AG09319 (cell line): ENCODE data around the gene NADK2.

Source experiments
- DNase-seq: peaks from one replicate; pipeline ENCODE4 v3.0.0-alpha.2; 2010; ENCODE audit warnings: low read depth; ENCODE audit errors: extremely low read depth
- CTCF ChIP-seq: IDR thresholded peaks from 2 replicates; pipeline ENCODE4 v1.5.1; 2011; ENCODE audit warnings: low read depth, mild to moderate bottlenecking, inconsistent platforms, low read length, moderate library complexity

Gene NADK2

GRCh38 chr5:36273809-36274526 is 32.2 kb upstream of the NADK2 start:
- no peak for TF ChIP-seq CTCF
- no peak for DNase-seq

GRCh38 chr5:36272136-36272690 is 30.5 kb upstream of the NADK2 start:
- no peak for DNase-seq
- TF ChIP-seq CTCF: no peak

GRCh38 chr5:36270876-36271575 is 29.3 kb upstream of the NADK2 start:
- no peak for DNase-seq
- no peak for TF ChIP-seq CTCF

GRCh38 chr5:36270175-36270574 is 28.4 kb upstream of the NADK2 start:
- no peak for TF ChIP-seq CTCF
- no peak for DNase-seq

GRCh38 chr5:36269478-36269877 is 27.8 kb upstream of the NADK2 start:
- no peak for DNase-seq
- TF ChIP-seq CTCF: no peak

DNA sequence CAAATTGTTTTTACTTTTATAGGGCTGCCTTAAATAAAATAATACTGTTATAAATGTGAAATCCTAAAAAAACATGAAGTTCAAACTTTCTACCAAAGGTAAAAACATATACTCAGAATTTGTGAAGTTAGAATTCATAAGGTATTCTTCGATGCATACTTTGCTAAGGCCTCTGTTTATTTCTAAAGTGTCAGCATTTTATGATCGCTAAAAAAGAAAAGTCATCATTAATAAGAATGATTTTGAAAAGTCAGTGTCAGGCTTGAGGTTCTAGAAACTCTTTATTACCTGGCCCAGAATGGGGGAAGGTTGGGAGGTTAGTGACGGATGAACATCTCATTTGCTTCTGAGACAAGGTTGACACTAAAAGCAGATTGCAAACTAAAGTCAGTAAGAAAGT is 26.2 kb upstream of the NADK2 start:
- no peak for DNase-seq
- no peak for TF ChIP-seq CTCF

DNA sequence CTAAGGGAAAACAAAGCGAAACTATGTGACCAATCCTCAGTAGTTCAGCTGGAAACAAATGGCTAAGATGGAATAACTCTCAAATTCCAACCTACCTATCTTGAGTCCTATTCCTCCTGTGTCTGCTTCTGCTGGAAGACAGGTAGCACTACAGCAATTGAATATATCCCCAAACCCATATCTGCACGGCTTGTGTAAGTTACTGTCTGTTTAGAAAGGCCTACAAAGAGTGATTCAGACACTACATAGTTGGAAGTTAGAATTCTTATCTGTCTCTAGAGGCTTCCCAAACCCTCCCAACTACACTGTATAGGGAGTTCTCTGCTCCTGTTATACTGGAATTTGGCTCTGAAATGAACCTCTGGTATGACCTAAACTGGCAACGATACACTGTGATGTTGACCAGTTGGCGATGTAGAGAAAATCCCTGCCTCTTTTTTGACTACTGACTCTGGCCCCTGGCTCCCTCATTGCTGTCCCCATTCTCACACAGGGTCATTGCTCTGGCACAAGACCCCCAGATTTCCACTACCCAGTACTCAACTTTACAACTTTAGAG is 22.6 kb upstream of the NADK2 start:
- no peak for DNase-seq
- no peak for TF ChIP-seq CTCF
